ENCODE results near the gene TSPAN32. TPM values are rescaled to one million over a fixed set of nuclear protein-coding genes. Genes with fewer than 3 reads are reported as not detected.
"Not testable (repeated sequence)": the region's sequence is repeated elsewhere in the genome, so short reads cannot be mapped to it uniquely, and the experiment has no call there.

Gene TSPAN32
- total RNA-seq, 1 experiment from 2014 or later = 0.39 TPM

DNA sequence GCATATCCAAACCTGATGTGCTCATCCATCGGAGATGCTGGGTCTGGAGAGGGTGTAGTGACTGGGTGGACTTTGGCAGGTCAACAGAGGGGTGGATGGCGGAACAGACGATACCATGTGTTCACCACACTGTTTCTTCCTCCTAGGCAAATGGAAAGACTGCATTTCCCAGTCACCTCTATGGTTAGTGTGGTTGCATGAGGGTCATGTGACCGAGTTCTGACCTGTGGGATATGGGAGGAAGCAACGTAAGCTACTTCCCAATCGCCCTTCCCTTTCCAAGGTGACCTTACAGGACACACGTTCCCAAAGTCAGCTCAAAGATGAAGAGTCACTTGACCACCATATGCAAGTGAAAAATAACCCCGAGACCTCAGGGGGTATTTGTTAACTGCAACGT is 27.7 kb downstream of the TSPAN32 start:
- Histone ChIP-seq H3K27ac (no peak overlapping the region), H3K36me3 (no peaks in the 10 kb centered on the region), H3K4me1 (replicated peaks) (no peaks in the 10 kb centered on the region), H3K4me3 (no peak overlapping the region), H3K27me3 (replicated peaks) (no peaks in the 10 kb centered on the region), H3K9me3 (replicated peaks) (peaks cover 14% of the 10 kb centered on the region)
- DNase-seq (ENCODE audit: low read depth in 1 of 2, low spot score in 2 of 2) = no peak

- Histone ChIP-seq H3K27ac (no peak overlapping the region), H3K27me3 (replicated peaks) (no peaks in the 10 kb centered on the region), H3K9me3 (replicated peaks) (peaks cover 14% of the 10 kb centered on the region), H3K4me3 (no peak overlapping the region), H3K4me1 (replicated peaks) (no peaks in the 10 kb centered on the region), H3K36me3 (no peaks in the 10 kb centered on the region)
- no peak for DNase-seq (ENCODE audit: low read depth in 1 of 2, low spot score in 2 of 2)
Observed at GRCh38 chr11:2330696-2331095, 28.9 kb downstream of the TSPAN32 start.

DNA sequence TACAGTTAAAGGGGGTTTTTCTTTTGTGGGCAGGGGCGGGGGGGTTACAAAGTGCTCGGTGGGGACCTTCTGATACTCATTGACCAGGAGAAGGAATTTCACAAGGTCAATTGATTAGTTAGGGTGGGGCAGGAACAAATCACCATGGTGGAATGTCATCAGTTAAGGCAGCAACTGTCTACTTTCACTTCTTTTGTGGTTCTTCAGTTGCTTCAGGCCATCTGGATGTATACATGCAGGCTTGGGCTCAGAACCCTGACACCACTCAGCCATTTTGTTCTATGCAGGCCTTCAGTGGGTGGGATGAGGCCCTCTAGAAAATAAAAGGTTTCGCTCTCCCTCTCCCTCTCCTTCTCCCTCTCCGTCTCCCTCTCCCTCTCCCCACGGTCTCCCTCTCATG is 29.6 kb downstream of the TSPAN32 start:
- no peak for DNase-seq (ENCODE audit: low read depth in 1 of 2, low spot score in 2 of 2)
- Histone ChIP-seq H3K9me3 (replicated peaks) (peaks cover 14% of the 10 kb centered on the region), H3K4me1 (replicated peaks) (no peaks in the 10 kb centered on the region), H3K4me3 (no peak overlapping the region), H3K27ac (no peak overlapping the region), H3K36me3 (no peaks in the 10 kb centered on the region), H3K27me3 (replicated peaks) (no peaks in the 10 kb centered on the region)

DNA sequence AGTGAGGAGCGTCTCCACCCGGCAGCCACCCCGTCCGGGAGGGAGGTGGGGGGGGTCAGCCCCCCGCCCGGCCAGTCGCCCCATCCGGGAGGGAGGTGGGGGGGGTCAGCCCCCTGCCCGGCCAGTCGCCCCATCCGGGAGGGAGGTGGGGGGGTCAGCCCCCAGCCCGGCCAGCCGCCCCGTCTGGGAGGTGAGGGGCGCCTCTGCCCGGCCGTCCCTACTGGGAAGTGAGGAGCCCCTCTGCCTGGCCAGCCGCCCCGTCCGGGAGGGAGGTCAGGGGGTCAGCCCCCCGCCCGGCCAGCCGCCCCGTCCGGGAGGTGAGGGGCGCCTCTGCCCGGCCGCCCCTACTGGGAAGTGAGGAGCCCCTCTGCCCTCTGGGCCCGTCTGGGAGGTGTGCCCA is 30.8 kb downstream of the TSPAN32 start:
- peaks cover 14% of the 10 kb centered on the region for H3K9me3 ChIP-seq (replicated peaks)
- DNase-seq (ENCODE audit: low read depth in 1 of 2, low spot score in 2 of 2); H3K27ac ChIP-seq; H3K4me3 ChIP-seq; H3K36me3 ChIP-seq; H3K4me1 ChIP-seq (replicated peaks); H3K27me3 ChIP-seq (replicated peaks): not testable (repeated sequence)

GRCh38 chr11:2333486-2334205 is 31.8 kb downstream of the TSPAN32 start:
- not testable (repeated sequence) for H3K27ac ChIP-seq; H3K27me3 ChIP-seq (replicated peaks); H3K36me3 ChIP-seq; H3K4me3 ChIP-seq; H3K4me1 ChIP-seq (replicated peaks); DNase-seq (ENCODE audit: low read depth in 1 of 2, low spot score in 2 of 2)
- H3K9me3 ChIP-seq (replicated peaks) = peaks cover 14% of the 10 kb centered on the region

- H3K27me3 ChIP-seq (replicated peaks); H3K4me1 ChIP-seq (replicated peaks); H3K4me3 ChIP-seq; H3K27ac ChIP-seq; DNase-seq (ENCODE audit: low read depth in 1 of 2, low spot score in 2 of 2); H3K36me3 ChIP-seq: not testable (repeated sequence)
- peaks cover 13% of the 10 kb centered on the region for H3K9me3 ChIP-seq (replicated peaks)
Observed at GRCh38 chr11:2335286-2335685, 33.5 kb downstream of the TSPAN32 start.

DNA sequence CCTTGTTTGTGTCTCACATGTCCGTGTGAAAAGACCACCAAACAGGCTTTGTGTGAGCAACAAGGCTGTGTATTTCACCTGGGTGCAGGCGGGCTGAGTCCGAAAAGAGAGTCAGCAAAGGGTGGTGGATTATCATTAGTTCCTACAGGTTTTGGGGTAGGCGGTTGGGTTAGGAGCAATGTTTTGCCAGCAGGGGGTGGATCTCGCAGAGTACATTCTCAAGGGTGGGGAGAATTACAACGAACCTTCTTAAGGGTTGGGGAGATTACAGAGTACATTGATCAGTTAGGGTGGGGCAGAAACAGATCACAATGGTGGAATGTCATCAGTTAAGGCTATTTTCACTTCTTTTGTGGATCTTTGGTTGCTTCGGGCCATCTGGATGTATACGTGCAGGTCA is 36.9 kb downstream of the TSPAN32 start:
- DNase-seq (ENCODE audit: low read depth in 1 of 2, low spot score in 2 of 2); H3K36me3 ChIP-seq: not testable (repeated sequence)

GRCh38 chr11:2342557-2342956 is 40.7 kb downstream of the TSPAN32 start:
- H3K36me3 ChIP-seq = no peaks in the 10 kb centered on the region

More for the DNA sequence above, 36.9 kb downstream of the TSPAN32 start:
- H3K4me1 ChIP-seq (replicated peaks); H3K27ac ChIP-seq; H3K9me3 ChIP-seq (replicated peaks); H3K27me3 ChIP-seq (replicated peaks); H3K4me3 ChIP-seq: not testable (repeated sequence)

DNA sequence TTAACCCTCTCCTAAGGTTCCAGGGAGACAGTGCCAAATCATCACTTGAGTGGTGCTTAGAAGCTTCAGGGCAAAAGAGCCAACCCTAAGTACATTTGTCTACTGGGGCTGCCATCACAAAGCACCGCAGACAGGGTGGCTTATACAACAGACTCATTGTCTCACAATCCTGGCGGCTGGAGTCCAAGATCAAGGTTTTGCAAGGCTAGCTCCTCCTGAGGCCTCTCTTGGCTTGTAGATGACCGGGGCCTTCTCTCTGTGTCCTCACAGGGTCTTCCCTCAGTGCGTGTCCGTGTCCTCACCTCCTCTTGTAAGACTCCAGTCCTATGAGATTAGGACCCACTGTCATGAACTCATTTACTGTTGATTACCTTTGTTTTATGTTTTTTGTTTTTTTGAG is 41.2 kb downstream of the TSPAN32 start:
- DNase-seq (ENCODE audit: low read depth in 1 of 2, low spot score in 2 of 2) = no peak
- H3K36me3 ChIP-seq = no peaks in the 10 kb centered on the region
- no peaks in the 10 kb centered on the region for H3K27me3 ChIP-seq (replicated peaks)
- H3K27ac ChIP-seq = no peak overlapping the region
- H3K9me3 ChIP-seq (replicated peaks) = peaks cover 7% of the 10 kb centered on the region
- no peak overlapping the region for H3K4me3 ChIP-seq
- H3K4me1 ChIP-seq (replicated peaks) = no peaks in the 10 kb centered on the region

More at GRCh38 chr11:2342557-2342956, 40.7 kb downstream of the TSPAN32 start:
- peaks cover 3% of the 10 kb centered on the region; the same call in 1 of the 2 replicates for H3K27me3 ChIP-seq (replicated peaks)
- no peak overlapping the region for H3K27ac ChIP-seq
- no peak overlapping the region for H3K4me3 ChIP-seq
- H3K4me1 ChIP-seq (replicated peaks) = no peaks in the 10 kb centered on the region
- no peak for DNase-seq (ENCODE audit: low read depth in 1 of 2, low spot score in 2 of 2)
- peaks cover 7% of the 10 kb centered on the region for H3K9me3 ChIP-seq (replicated peaks)

DNA sequence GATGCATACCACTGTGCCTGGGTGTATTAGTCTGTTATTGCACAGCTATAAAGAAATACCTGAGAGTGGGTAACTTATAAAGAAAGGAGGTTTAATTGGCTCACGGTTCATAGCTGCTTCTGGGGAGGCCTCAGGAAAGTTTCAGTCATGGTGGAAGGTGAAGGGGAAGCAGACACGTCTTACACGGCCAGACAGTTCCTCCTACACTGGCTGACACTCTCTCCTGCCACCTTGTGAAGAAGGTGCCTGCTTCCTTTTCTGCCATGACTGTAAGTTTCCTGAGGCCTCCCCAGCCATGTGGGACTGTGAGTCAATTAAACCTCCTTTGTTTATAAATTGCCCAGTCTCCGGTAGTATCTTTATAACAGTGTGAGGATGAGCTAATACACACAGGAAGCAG is 41.7 kb downstream of the TSPAN32 start:
- Histone ChIP-seq H3K9me3 (replicated peaks) (peaks cover 8% of the 10 kb centered on the region), H3K27me3 (replicated peaks) (no peaks in the 10 kb centered on the region), H3K4me1 (replicated peaks) (no peaks in the 10 kb centered on the region), H3K36me3 (no peaks in the 10 kb centered on the region), H3K4me3 (no peak overlapping the region), H3K27ac (no peak overlapping the region)
- DNase-seq (ENCODE audit: low read depth in 1 of 2, low spot score in 2 of 2) = no peak

- no peaks in the 10 kb centered on the region for H3K27me3 ChIP-seq (replicated peaks)
- DNase-seq (ENCODE audit: low read depth in 1 of 2, low spot score in 2 of 2) = no peak
Observed at GRCh38 chr11:2345050-2345449, 43.2 kb downstream of the TSPAN32 start.

DNA sequence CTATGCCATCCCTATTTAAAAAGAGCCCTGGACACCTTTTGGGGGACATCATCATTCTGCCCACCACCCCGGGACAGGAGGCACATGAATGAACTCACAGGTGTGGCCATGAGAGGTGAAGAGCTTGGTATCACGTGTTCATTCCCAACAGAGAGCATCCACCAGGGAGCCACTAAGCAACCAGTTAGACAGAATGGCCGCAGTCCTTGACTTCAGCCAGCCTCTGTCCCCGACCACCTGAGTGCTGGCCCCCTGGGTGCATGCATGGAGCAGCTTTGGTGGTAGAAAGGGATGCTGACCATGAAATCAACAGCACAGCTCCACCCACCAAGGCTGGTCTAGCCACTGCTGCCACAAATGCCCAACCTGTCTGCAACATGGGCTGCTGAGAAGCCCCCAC is 44.2 kb downstream of the TSPAN32 start:
- no peaks in the 10 kb centered on the region for H3K27me3 ChIP-seq (replicated peaks)
- no peaks in the 10 kb centered on the region for H3K36me3 ChIP-seq
- no peak for DNase-seq (ENCODE audit: low read depth in 1 of 2, low spot score in 2 of 2)
- no peak overlapping the region for H3K27ac ChIP-seq
- peaks cover 27% of the 10 kb centered on the region for H3K9me3 ChIP-seq (replicated peaks)
- H3K4me1 ChIP-seq (replicated peaks) = no peaks in the 10 kb centered on the region
- H3K4me3 ChIP-seq = no peak overlapping the region

More at GRCh38 chr11:2345050-2345449, 43.2 kb downstream of the TSPAN32 start:
- no peak overlapping the region for H3K27ac ChIP-seq
- no peaks in the 10 kb centered on the region for H3K4me1 ChIP-seq (replicated peaks)
- H3K4me3 ChIP-seq = no peak overlapping the region
- no peaks in the 10 kb centered on the region for H3K36me3 ChIP-seq
- H3K9me3 ChIP-seq (replicated peaks) = peaks cover 24% of the 10 kb centered on the region

DNA sequence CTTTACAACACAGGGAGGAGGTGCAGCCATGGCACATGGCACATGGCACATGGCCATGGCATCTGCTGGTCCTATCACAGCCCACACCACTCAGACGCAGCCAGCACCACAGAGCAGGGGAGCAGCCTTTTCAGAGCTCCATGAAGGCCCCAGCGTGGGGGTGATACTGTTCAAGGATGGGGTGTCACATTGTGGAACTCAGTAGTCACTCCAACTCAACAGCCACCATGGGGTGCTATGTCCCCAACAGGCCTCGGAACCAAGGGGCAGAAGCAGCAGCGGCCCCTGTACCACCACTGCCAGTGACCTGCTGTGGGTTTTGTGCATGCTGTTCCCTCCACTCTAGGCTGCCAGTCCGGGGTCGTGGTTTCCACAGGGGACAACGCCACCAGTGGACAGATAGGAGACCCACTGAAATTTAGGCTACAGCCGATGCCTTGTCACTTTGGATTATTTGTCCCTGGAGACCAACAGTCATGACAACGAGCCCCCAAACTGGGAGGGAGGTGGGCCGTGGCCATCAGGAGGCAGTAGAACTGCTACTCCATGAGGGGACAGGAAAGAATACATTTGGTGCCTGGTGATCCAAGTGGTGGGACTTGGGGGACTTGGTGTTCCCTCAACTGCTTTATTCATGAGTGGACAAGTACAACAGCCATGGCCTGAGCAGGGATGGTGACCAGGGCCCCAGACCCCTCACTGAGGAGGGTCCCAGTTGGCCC is 44.9 kb downstream of the TSPAN32 start:
- H3K27me3 ChIP-seq (replicated peaks) = no peaks in the 10 kb centered on the region

GRCh38 chr11:2347308-2347830 is 45.6 kb downstream of the TSPAN32 start:
- H3K36me3 ChIP-seq = no peaks in the 10 kb centered on the region
- peaks cover 27% of the 10 kb centered on the region for H3K9me3 ChIP-seq (replicated peaks)
- no peak for DNase-seq (ENCODE audit: low read depth in 1 of 2, low spot score in 2 of 2)
- H3K4me1 ChIP-seq (replicated peaks) = no peaks in the 10 kb centered on the region
- H3K27me3 ChIP-seq (replicated peaks) = no peaks in the 10 kb centered on the region
- H3K27ac ChIP-seq = no peak overlapping the region
- no peak overlapping the region for H3K4me3 ChIP-seq

More for the DNA sequence above, 44.9 kb downstream of the TSPAN32 start:
- DNase-seq (ENCODE audit: low read depth in 1 of 2, low spot score in 2 of 2) = no peak
- Histone ChIP-seq H3K4me1 (replicated peaks) (no peaks in the 10 kb centered on the region), H3K4me3 (no peak overlapping the region), H3K9me3 (replicated peaks) (peaks cover 27% of the 10 kb centered on the region), H3K27ac (no peak overlapping the region), H3K36me3 (no peaks in the 10 kb centered on the region)

Data from SJSA1 (cell line).